ENCODE data around the gene TRIM44.

Gene TRIM44

GRCh38 chr11:35780951-35781860 is 118.6 kb downstream of the TRIM44 start:
- TF ChIP-seq, protein P1, sequence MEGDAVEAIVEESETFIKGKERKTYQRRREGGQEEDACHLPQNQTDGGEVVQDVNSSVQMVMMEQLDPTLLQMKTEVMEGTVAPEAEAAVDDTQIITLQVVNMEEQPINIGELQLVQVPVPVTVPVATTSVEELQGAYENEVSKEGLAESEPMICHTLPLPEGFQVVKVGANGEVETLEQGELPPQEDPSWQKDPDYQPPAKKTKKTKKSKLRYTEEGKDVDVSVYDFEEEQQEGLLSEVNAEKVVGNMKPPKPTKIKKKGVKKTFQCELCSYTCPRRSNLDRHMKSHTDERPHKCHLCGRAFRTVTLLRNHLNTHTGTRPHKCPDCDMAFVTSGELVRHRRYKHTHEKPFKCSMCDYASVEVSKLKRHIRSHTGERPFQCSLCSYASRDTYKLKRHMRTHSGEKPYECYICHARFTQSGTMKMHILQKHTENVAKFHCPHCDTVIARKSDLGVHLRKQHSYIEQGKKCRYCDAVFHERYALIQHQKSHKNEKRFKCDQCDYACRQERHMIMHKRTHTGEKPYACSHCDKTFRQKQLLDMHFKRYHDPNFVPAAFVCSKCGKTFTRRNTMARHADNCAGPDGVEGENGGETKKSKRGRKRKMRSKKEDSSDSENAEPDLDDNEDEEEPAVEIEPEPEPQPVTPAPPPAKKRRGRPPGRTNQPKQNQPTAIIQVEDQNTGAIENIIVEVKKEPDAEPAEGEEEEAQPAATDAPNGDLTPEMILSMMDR (IDR thresholded peaks at IDR 0.05): no peak

DNA sequence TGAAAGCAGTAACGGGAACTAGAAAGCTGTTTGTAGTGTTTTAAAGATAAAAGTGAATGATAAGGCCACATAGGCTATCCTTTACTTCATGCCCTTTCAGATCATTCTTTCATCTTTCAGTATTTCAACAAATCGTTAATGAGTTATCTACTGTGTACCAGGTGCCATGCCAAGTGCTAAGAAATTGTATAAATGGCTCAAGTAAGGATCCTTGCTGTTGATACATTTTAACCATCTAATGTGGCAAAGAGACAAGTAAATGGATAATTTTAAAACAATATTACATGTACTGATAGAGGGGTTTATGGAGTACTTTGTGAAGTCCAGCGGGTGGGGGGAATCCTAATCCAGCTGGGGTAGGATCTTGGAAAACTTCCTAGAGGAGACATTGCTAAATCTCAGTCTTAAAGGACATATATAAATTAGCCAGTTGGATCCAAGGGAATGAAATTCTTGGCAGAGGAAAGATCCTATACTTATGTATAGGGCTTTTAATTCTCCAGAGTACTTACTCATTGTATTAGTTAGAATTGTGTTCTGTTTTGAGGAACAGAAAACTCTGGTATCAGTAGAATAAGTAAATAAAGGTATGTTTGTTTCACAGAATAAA is 119.4 kb downstream of the TRIM44 start:
- TF ChIP-seq, protein P1 (IDR thresholded peaks at IDR 0.05): no peak

GRCh38 chr11:35783809-35784208 is 121.2 kb downstream of the TRIM44 start:
- TF ChIP-seq, protein P1 (IDR thresholded peaks at IDR 0.05): no peak

DNA sequence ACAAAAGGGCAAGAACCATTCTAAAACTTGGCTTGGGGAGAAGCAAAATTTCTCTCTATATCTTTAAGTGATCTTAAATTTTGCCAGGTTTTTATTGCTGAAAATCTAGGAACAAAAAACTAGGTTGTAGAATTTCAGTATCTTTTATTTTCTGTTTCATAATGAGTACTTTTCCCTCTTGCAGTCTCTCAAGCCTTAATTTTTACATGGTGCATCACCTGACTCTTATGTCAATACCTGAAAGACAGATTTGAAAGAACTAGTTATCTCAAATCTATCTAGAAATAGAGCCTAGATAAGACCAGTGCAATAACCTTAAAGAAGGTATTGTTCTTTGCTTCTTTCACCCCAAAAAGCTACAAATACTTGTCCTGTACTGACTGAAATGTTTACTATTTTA is 122.1 kb downstream of the TRIM44 start:
- TF ChIP-seq, protein P1 (IDR thresholded peaks at IDR 0.05): no peak

DNA sequence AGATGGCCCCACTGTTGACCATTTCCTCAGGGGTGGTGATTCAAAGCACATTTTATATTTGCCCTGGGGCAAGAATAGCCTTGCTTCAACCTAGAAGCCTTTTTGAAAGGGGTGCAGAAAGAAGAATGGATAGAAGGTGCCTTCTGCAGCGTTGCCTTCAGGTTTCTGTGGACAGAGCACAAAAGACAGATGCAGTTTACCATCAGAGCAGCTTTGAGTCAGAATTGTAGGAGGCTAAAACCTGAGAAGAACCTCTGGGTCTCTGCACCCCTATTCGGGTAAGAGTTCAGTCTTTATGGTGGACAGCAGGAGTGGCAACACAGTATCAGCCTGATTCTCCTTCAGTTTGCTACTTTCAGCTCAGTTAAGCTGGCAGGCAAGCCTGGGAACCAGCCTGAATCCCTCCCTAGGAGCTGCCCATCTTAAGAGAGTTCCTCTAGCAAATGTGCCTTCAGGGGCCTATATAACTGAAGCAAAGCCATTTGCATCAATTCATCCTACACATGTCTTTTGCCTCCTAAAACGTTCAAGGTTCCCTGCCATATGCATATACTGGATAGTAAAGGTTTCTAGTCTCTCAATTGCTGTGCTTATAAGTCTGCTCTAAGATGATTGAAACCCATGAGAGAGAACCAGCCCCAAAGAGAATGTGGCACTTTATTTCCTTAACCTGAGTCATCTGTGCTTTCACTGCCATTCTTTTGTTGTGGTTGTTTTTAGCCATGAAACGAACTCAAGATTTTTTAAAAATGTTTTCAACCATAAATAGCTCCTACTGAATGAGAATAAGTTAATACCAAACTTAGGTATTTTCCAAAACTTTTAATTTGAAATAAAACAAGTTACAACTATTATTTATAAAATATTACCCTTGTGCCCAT is 123.0 kb downstream of the TRIM44 start:
- TF ChIP-seq, protein P1 (IDR thresholded peaks at IDR 0.05): no peak

DNA sequence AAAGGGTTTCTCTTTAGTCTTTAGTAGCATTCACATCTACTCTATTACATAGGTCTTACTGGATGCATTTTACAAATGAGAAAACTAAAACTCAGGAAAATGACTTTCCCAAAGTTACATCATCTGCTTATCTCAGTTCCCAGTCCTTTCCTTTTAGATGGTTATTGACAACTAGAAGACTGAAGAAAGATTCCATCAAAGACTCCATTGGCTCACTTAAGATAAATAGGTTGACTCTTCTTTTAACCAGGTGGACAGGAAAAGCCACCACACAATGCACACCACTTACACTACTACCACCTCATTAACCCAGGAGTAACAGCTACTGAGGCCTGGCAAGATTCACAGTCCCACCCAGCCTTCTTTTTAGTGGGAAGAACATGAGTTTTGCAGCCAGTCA is 123.6 kb downstream of the TRIM44 start:
- TF ChIP-seq, protein P1 (IDR thresholded peaks at IDR 0.05): no peak

GRCh38 chr11:35787013-35787504 is 124.5 kb downstream of the TRIM44 start:
- TF ChIP-seq, protein P1 (IDR thresholded peaks at IDR 0.05): no peak
